ENCODE results near the gene NRIP2.

The NRIP2 gene

GRCh38 chr12:2800046-2800570 lies 34.7 kb downstream of the NRIP2 start:
- Histone ChIP-seq H3F3A (ENCODE audit: insufficient read depth, low read length) (no peaks in the 10 kb centered on the region), H3K4me1 (ENCODE audit: insufficient read depth, low read length, severe bottlenecking) (peaks cover 16% of the 10 kb centered on the region), H3K4me3 (ENCODE audit: low read depth, low read length, poor library complexity, severe bottlenecking) (no peak overlapping the region), H3K4me2 (ENCODE audit: low read length) (no peak overlapping the region), H3K27ac (ENCODE audit: low read depth, low read length, poor library complexity, severe bottlenecking) (no peak overlapping the region), H3K79me2 (ENCODE audit: insufficient read depth, low read length) (peaks cover 12% of the 10 kb centered on the region), H3K9me3 (ENCODE audit: low read length) (no peaks in the 10 kb centered on the region), H3K9ac (ENCODE audit: low read length) (no peak overlapping the region), H3K9me2 (ENCODE audit: low read depth, low read length) (no peaks in the 10 kb centered on the region), H3K27me3 (ENCODE audit: insufficient read depth, low read length) (no peaks in the 10 kb centered on the region), H2AFZ (ENCODE audit: low read length) (no peak overlapping the region), H4K20me1 (ENCODE audit: insufficient read depth, low read length) (no peaks in the 10 kb centered on the region), H3K36me3 (ENCODE audit: insufficient read depth, low read length) (peaks cover 87% of the 10 kb centered on the region)
- no peak for TF ChIP-seq EZH2 (IDR thresholded peaks at IDR 0.05; ENCODE audit: borderline replicate concordance, low read length)
- no peak for TF ChIP-seq CTCF (IDR thresholded peaks at IDR 0.05; ENCODE audit: low read length)

- no peaks in the 10 kb centered on the region for H3K9me2 ChIP-seq (ENCODE audit: low read depth, low read length)
- H3K4me3 ChIP-seq (ENCODE audit: low read depth, low read length, poor library complexity, severe bottlenecking), result no peak overlapping the region
- peaks cover 23% of the 10 kb centered on the region for H3K4me1 ChIP-seq (ENCODE audit: insufficient read depth, low read length, severe bottlenecking)
- H3K9ac ChIP-seq (ENCODE audit: low read length), result no peak overlapping the region
- H3K27me3 ChIP-seq (ENCODE audit: insufficient read depth, low read length), result no peaks in the 10 kb centered on the region; the same call in 1 of the 2 replicates
- no peak overlapping the region for H2AFZ ChIP-seq (ENCODE audit: low read length)
- H3K36me3 ChIP-seq (ENCODE audit: insufficient read depth, low read length), result peaks cover 65% of the 10 kb centered on the region
- no peaks in the 10 kb centered on the region for H3K9me3 ChIP-seq (ENCODE audit: low read length)
- peaks cover 12% of the 10 kb centered on the region for H3K79me2 ChIP-seq (ENCODE audit: insufficient read depth, low read length)
- H3K27ac ChIP-seq (ENCODE audit: low read depth, low read length, poor library complexity, severe bottlenecking), result no peak overlapping the region
- TF ChIP-seq EZH2 (IDR thresholded peaks at IDR 0.05; ENCODE audit: borderline replicate concordance, low read length), result no peak
- TF ChIP-seq CTCF (IDR thresholded peaks at IDR 0.05; ENCODE audit: low read length), result peak; percentile 23; the same call in 1 of the 2 replicates
- no peaks in the 10 kb centered on the region for H3F3A ChIP-seq (ENCODE audit: insufficient read depth, low read length)
- H4K20me1 ChIP-seq (ENCODE audit: insufficient read depth, low read length), result no peaks in the 10 kb centered on the region
- H3K4me2 ChIP-seq (ENCODE audit: low read length), result no peak overlapping the region
Measured at GRCh38 chr12:2797721-2798418, 37.0 kb downstream of the NRIP2 start.

GRCh38 chr12:2796187-2796666 lies 38.6 kb downstream of the NRIP2 start:
- peaks cover 48% of the 10 kb centered on the region for H3K36me3 ChIP-seq (ENCODE audit: insufficient read depth, low read length)
- TF ChIP-seq EZH2 (IDR thresholded peaks at IDR 0.05; ENCODE audit: borderline replicate concordance, low read length) (no peak), CTCF (IDR thresholded peaks at IDR 0.05; ENCODE audit: low read length) (no peak)
- no peaks in the 10 kb centered on the region for H3K9me3 ChIP-seq (ENCODE audit: low read length)
- no peaks in the 10 kb centered on the region for H3F3A ChIP-seq (ENCODE audit: insufficient read depth, low read length)
- H3K79me2 ChIP-seq (ENCODE audit: insufficient read depth, low read length), result peaks cover 12% of the 10 kb centered on the region
- H3K4me1 ChIP-seq (ENCODE audit: insufficient read depth, low read length, severe bottlenecking), result peaks cover 23% of the 10 kb centered on the region
- H3K4me2 ChIP-seq (ENCODE audit: low read length), result peak overlapping the region; percentile 80
- peak overlapping the region; percentile 77 for H3K9ac ChIP-seq (ENCODE audit: low read length)
- no peaks in the 10 kb centered on the region for H4K20me1 ChIP-seq (ENCODE audit: insufficient read depth, low read length)
- no peak overlapping the region for H2AFZ ChIP-seq (ENCODE audit: low read length)
- H3K9me2 ChIP-seq (ENCODE audit: low read depth, low read length), result no peaks in the 10 kb centered on the region
- peak overlapping the region; percentile 1 for H3K27ac ChIP-seq (ENCODE audit: low read depth, low read length, poor library complexity, severe bottlenecking)
- H3K27me3 ChIP-seq (ENCODE audit: insufficient read depth, low read length), result no peaks in the 10 kb centered on the region; the same call in 1 of the 2 replicates
- peak overlapping the region; percentile 83 for H3K4me3 ChIP-seq (ENCODE audit: low read depth, low read length, poor library complexity, severe bottlenecking)

Measured in OCI-LY1 (cell line).